Thyroid gland (tissue), 4 donors: Measurements from ENCODE around the gene ADAMTS2. TPM values are rescaled to one million over a fixed set of nuclear protein-coding genes. Genes with fewer than 3 reads are reported as not detected.

ENCODE experiments used
- DNase-seq, 2 donors: peaks; one replicate each; pipeline ENCODE4 v3.0.0-alpha.2; 2019
- H3K27ac ChIP-seq, 3 donors: fragments of 200-600 bp; sonication (generic); 1 replicate in 2 of 3; 2 replicates in 1 of 3; pipeline ENCODE4 v1.5.1; 2016 to 2019; ENCODE audit warnings: mild to moderate bottlenecking in 1 of 3, moderate library complexity in 1 of 3
- H3K27me3 ChIP-seq: fragments of 200-600 bp; sonication (generic); one replicate; pipeline ENCODE4 v1.5.1; 2019
- H3K36me3 ChIP-seq, 2 donors: fragments of 200-600 bp; sonication (generic); one replicate each; pipeline ENCODE4 v1.5.1; 2016 to 2019
- H3K4me1 ChIP-seq, 2 donors: fragments of 200-600 bp; sonication (generic); one replicate each; pipeline ENCODE4 v1.5.1; 2017 to 2019
- H3K4me3 ChIP-seq, 3 donors: fragments of 200-600 bp; sonication (generic); replicated peaks in 1 of 3; 1 replicate in 2 of 3; 2 replicates in 1 of 3; pipeline ENCODE4 v1.5.1; 2016; ENCODE audit warnings: mild to moderate bottlenecking in 1 of 3
- H3K9me3 ChIP-seq: fragments of 200-600 bp; sonication (generic); one replicate; pipeline ENCODE4 v1.5.1; 2017
- POLR2A ChIP-seq, 2 donors: fragments of 450-650 bp; IDR thresholded peaks; one replicate each; pipeline ENCODE4 v1.6.1; 2017; ENCODE audit warnings: antibody characterized with exemption in 2 of 2, mild to moderate bottlenecking in 2 of 2, moderate library complexity in 1 of 2
- WGBS, 2 donors: methylation state at CpG; one replicate each; pipeline ENCODE4 v1.1.5; 2017; 5-methylcytosine and 5-hydroxymethylcytosine counted together
- intact Hi-C: fragments of 100-400 bp; cut with DNase I; formaldehyde crosslinking; loops from one replicate; pipeline ENCODE4 v1.15.1; 2023
- total RNA-seq, 4 donors: library from RNA; depleted of rRNA; stranded (reverse); fragments of >200 nt; gene quantifications; one replicate each; pipeline ENCODE4 v1.2.3, GENCODE V29; 2016
- TF ChIP-seq, protein P1 (sequence below), 6 experiments: fragments of 200-600 bp in 3 of 6; fragments of 450-650 bp in 3 of 6; sonication (generic) in 3 of 6; IDR thresholded peaks; one replicate each; pipeline ENCODE4 v1.5.1; 2016 to 2019; ENCODE audit warnings: antibody characterized with exemption in 6 of 6, mild to moderate bottlenecking in 2 of 6, inconsistent platforms in 1 of 6, moderate library complexity in 1 of 6

ADAMTS2 gene
- total RNA-seq, 4 donors from 2014 or later = 3.5 to 16.2 (median 7.3) TPM

- no peak overlapping the region for H3K4me3 ChIP-seq
- TF ChIP-seq, protein P1, sequence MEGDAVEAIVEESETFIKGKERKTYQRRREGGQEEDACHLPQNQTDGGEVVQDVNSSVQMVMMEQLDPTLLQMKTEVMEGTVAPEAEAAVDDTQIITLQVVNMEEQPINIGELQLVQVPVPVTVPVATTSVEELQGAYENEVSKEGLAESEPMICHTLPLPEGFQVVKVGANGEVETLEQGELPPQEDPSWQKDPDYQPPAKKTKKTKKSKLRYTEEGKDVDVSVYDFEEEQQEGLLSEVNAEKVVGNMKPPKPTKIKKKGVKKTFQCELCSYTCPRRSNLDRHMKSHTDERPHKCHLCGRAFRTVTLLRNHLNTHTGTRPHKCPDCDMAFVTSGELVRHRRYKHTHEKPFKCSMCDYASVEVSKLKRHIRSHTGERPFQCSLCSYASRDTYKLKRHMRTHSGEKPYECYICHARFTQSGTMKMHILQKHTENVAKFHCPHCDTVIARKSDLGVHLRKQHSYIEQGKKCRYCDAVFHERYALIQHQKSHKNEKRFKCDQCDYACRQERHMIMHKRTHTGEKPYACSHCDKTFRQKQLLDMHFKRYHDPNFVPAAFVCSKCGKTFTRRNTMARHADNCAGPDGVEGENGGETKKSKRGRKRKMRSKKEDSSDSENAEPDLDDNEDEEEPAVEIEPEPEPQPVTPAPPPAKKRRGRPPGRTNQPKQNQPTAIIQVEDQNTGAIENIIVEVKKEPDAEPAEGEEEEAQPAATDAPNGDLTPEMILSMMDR (IDR thresholded peaks at IDR 0.05) = no peak
- TF ChIP-seq POLR2A (IDR thresholded peaks at IDR 0.05) = no peak
- intact Hi-C loops = no loop called here
- H3K27ac ChIP-seq = no peak overlapping the region
- no peaks in the 10 kb centered on the region for H3K27me3 ChIP-seq
- no peaks in the 10 kb centered on the region for H3K9me3 ChIP-seq
- 82 to 97% methylated on average over 2 to 3 of the region's 3 CpGs for WGBS, 2 donors
- no peaks in the 10 kb centered on the region for H3K36me3 ChIP-seq
- no peak for DNase-seq
- no peaks in the 10 kb centered on the region for H3K4me1 ChIP-seq
Measured at GRCh38 chr5:179160584-179160983, 184.7 kb downstream of the ADAMTS2 start.

DNA sequence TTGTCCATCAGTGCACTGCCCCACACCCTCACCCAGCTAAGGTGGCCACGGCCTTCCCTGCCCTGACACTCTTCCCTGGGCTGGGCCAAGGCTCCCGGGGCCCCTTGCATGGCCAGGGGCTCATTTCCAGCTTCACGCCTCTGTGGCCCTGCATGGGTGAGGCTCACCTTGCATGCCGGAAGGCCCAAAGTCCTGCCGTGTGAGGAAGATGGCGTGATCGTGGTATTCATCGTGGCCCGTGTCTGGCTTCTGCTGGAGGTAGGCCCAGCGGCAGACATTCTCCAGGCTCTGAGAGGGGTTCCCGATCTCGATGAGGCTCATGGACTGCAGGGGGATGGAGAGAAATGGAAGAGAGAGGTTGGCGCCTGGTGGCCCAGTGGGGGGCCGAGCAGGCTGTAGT, 186.7 kb downstream of the ADAMTS2 start:
- Histone ChIP-seq H3K9me3 (no peaks in the 10 kb centered on the region), H3K27ac (no peak overlapping the region), H3K4me1 (no peaks in the 10 kb centered on the region), H3K4me3 (no peak overlapping the region), H3K27me3 (no peaks in the 10 kb centered on the region), H3K36me3 (no peaks in the 10 kb centered on the region)
- DNase-seq = no peak
- TF ChIP-seq, protein P1 (IDR thresholded peaks at IDR 0.05) = no peak
- no peak for TF ChIP-seq POLR2A (IDR thresholded peaks at IDR 0.05)
- intact Hi-C loops = no loop called here
- 94 to 95% methylated on average over 10 to 13 of the region's 14 CpGs for WGBS, 2 donors

- intact Hi-C loops = no loop called here
- DNase-seq = no peak
Measured at GRCh38 chr5:179154991-179155955, 190.0 kb downstream of the ADAMTS2 start.

GRCh38 chr5:179154346-179154990, 190.8 kb downstream of the ADAMTS2 start:
- no peaks in the 10 kb centered on the region for H3K36me3 ChIP-seq
- no peaks in the 10 kb centered on the region for H3K27me3 ChIP-seq
- no peaks in the 10 kb centered on the region for H3K9me3 ChIP-seq
- TF ChIP-seq, protein P1 (IDR thresholded peaks at IDR 0.05) = no peak
- no peak for TF ChIP-seq POLR2A (IDR thresholded peaks at IDR 0.05)
- H3K4me3 ChIP-seq = no peak overlapping the region
- no peak overlapping the region for H3K27ac ChIP-seq
- 75 to 78% methylated on average over 12 to 15 of the region's 17 CpGs for whole genome bisulfite sequencing, 2 donors
- no peaks in the 10 kb centered on the region for H3K4me1 ChIP-seq
- intact Hi-C loops = no loop called here
- DNase-seq = no peak

More at GRCh38 chr5:179154991-179155955, 190.0 kb downstream of the ADAMTS2 start:
- Histone ChIP-seq H3K36me3 (no peaks in the 10 kb centered on the region), H3K4me3 (no peak overlapping the region), H3K27me3 (no peaks in the 10 kb centered on the region), H3K4me1 (no peaks in the 10 kb centered on the region), H3K27ac (no peak overlapping the region), H3K9me3 (no peaks in the 10 kb centered on the region)
- TF ChIP-seq, protein P1 (IDR thresholded peaks at IDR 0.05) = no peak
- 72 to 74% methylated on average over 25 to 26 of the region's 27 CpGs for WGBS, 2 donors

DNA sequence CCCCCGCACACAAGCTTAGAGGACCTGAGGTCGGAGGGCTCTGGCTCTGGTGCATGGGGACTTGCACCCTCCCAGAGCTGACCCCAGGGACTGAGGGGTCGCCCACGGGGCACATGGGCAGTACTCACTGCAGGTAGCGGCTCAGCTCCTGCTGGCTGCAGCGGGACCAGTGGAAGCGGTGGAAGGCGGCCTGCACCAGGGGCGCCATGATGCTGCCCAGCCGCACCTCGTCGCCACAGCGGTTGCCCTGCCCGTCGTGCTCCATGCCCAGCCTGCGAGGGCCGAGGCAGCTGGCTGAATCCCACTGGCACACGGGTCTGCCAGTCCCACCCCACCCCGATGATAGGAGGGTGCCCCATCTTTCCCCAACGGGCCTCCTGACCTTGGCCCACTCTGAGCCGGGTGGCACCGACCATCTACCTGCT, 191.3 kb downstream of the ADAMTS2 start:
- intact Hi-C loops = no loop called here
- TF ChIP-seq, protein P1 (IDR thresholded peaks at IDR 0.05) = no peak
- no peak for TF ChIP-seq POLR2A (IDR thresholded peaks at IDR 0.05)
- H3K4me3 ChIP-seq = no peak overlapping the region
- H3K9me3 ChIP-seq = no peaks in the 10 kb centered on the region
- H3K36me3 ChIP-seq = no peaks in the 10 kb centered on the region
- no peaks in the 10 kb centered on the region for H3K27me3 ChIP-seq
- no peak for DNase-seq
- no peaks in the 10 kb centered on the region for H3K4me1 ChIP-seq
- no peak overlapping the region for H3K27ac ChIP-seq
- 94 to 100% methylated on average over 2 to 15 of the region's 22 CpGs for WGBS, 2 donors
